ENCODE results near the gene TC2N.

TC2N gene

DNA sequence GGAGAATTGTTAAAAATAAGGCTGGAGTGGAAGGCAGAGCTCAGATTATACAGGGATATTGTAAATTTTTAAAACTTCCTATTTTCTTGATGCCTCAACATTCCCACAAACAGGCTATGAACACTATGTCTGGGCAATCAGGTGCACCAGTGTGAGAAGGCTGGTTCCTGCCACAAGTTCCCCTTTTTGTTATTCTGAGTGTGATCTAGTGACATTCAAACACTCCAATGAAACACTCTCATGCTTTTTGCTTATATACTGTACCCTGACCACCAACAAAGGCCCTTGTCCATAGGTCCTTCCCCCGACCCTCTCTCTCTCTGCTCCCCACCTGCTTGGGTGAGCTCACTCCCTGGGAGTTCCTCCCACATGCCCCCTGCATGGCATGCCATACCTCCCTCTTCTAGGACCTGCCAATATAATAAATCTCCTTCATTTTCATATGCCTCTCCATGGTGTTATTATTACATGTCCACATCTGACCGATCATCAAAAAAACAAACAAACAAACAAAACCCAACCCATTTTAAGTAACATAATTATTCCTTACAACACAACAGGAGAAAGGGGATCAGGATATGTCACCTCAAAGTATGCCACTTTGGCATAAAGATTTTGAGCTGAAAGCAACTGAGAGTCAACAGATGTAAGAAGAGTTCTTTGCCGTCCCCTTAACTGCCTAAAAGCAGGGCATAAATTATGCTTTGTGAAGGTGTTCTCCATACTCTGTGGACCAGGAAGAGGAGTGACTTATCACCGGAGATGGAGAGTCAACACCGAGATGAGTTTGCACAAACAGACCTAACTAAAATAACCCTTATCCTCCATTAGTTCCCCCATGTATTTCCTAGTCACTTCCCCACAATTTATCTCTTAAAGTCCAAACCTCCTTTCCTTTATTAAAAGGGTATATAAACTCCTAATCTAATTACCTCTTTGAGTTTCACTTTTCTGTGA is 92.9 kb downstream of the TC2N start:
- TF ChIP-seq, protein P1, sequence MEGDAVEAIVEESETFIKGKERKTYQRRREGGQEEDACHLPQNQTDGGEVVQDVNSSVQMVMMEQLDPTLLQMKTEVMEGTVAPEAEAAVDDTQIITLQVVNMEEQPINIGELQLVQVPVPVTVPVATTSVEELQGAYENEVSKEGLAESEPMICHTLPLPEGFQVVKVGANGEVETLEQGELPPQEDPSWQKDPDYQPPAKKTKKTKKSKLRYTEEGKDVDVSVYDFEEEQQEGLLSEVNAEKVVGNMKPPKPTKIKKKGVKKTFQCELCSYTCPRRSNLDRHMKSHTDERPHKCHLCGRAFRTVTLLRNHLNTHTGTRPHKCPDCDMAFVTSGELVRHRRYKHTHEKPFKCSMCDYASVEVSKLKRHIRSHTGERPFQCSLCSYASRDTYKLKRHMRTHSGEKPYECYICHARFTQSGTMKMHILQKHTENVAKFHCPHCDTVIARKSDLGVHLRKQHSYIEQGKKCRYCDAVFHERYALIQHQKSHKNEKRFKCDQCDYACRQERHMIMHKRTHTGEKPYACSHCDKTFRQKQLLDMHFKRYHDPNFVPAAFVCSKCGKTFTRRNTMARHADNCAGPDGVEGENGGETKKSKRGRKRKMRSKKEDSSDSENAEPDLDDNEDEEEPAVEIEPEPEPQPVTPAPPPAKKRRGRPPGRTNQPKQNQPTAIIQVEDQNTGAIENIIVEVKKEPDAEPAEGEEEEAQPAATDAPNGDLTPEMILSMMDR (IDR thresholded peaks at IDR 0.05; ENCODE audit: low read depth, low read length), result no peak
- DNase-seq (ENCODE audit: extremely low read depth, low read depth), result no peak

DNA sequence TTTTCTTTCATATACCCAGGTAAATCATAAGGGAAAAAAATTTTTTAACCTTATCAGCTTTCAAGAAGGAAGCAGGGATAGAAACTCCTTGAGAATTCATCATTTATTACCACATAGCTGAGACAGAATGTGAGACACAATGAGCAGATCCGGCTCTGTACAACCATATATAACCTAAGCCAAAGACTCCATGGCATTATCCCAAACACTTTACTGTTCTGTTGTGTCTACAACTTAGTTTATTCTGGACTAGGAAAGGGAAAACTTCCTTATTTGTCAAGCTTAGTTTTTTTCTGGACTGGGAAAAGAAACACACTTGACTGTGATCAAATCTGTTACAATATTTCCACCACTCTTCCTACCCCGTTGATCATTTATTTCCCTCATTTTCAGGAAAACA is 97.2 kb downstream of the TC2N start:
- TF ChIP-seq, protein P1 (IDR thresholded peaks at IDR 0.05; ENCODE audit: low read depth, low read length), result no peak
- no peak for DNase-seq (ENCODE audit: extremely low read depth, low read depth)

DNA sequence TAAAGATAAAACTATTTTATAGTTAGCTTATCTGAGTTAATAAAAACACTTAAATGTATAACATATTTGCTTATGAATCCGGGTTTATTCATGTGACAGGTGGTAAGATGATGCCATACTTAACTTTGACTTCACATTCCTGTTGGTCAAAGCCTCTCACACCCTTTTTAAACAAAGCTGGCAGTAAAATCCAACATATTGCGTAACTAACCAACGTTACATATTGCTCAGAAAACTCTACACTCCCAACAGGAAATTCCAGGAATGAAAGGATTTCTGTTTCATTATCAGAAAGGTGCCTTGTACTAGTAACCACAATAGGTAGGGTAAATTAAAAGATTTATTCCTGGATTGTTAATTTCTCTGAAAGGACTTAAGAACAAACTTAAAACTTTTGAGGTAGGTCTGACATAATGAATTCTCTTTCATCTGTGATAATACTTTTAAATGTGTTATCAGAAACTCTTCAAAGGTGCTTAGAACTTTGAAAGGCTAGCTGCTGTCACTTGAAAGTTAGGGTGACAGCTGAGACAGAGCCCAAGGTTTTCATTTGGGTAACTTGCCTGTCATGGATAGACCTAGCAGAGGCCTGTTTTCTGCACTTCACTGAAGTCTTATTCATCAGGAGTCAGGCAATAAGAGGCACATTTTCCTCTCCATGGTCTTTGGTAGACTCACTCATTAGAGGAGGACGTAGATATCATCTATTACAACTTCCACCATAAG is 111.6 kb downstream of the TC2N start:
- DNase-seq (ENCODE audit: extremely low read depth, low read depth), result no peak
- TF ChIP-seq, protein P1 (IDR thresholded peaks at IDR 0.05; ENCODE audit: low read depth, low read length), result no peak

DNA sequence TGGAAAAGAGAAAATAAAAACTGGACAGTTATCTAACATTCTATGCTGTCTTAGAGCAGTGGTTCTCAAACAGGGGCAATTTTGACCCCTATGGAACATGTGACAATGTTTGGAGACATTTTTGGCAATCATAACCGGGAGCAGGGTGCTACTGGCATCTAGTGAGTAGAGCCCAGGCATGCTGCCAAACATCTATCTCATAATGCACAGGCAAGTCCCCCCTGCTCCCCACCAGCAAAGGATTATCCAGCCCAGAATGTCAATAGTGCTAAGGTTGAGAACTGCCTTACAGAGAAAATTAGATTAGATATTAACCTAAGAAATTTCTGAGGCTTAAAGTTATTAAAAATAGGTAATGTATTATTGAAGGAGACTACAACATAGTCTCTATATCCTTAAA is 112.5 kb downstream of the TC2N start:
- TF ChIP-seq, protein P1 (IDR thresholded peaks at IDR 0.05; ENCODE audit: low read depth, low read length), result no peak
- DNase-seq (ENCODE audit: extremely low read depth, low read depth), result no peak

DNA sequence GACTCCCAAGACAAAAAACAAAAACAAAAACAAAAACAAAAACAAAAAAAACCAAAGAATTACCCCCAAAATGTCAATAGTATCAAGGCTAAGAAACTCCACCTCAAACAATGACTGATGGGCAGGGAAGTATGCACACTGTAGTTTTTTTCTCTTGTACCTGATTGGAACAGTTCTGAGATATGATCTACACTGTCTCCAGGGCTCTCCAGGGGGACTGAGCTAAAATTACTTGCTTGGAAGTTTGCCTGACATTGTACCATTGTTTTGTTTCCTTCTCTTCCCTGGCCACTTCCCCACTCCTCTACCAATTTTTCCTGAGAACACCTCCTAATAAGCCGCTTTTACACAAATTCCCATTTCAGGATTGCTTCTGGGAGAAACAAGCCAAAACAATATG is 113.2 kb downstream of the TC2N start:
- no peak for DNase-seq (ENCODE audit: extremely low read depth, low read depth)
- TF ChIP-seq, protein P1 (IDR thresholded peaks at IDR 0.05; ENCODE audit: low read depth, low read length), result no peak

DNA sequence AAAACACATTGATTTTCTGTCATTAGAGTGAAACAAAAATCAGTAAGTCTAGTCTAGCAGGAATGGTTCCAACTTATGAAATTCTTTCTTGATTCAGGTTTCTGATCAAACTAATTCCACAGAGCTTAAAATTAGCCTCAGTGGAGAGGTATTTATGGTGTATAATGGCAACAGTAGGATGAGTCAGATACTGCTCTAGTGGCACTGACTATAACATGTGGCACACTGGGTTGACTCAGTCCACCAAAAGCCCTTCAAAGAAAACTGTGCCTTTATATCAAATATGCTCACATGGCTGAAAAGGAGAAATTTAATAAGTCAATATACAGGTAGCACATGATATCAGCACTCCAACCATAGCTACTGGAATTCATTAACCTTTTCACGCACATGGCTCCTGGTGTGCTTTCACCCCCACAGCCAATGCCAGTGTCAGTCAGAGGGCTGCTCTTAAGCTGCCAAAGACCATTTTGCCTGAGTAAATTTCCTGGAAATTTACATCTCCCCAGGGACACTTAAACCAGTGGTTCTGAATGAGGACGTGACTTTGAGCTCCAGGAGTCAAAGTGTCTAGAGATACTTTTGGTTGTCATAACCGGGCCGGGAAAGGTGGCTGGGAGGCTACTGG is 113.7 kb downstream of the TC2N start:
- TF ChIP-seq, protein P1 (IDR thresholded peaks at IDR 0.05; ENCODE audit: low read depth, low read length), result no peak
- DNase-seq (ENCODE audit: extremely low read depth, low read depth), result no peak

Measured in AG09319 (cell line).